PFSK-1 (cell line): ENCODE data around the gene SIGLEC11.

Experiments used
- FOXP2 ChIP-seq: optimal IDR thresholded peaks from 2 replicates; pipeline ENCODE3; 2011; ENCODE audit warnings: borderline replicate concordance, control low read depth, inconsistent platforms; ENCODE audit not compliant: insufficient read depth; ENCODE audit errors: extremely low read length, extremely low read depth
- POLR2AphosphoS5 ChIP-seq: IDR thresholded peaks from 2 replicates; pipeline ENCODE4 v1.6.1; 2012; ENCODE audit warnings: low read depth, mild to moderate bottlenecking, control low read depth, low read length, moderate library complexity
- SIN3A ChIP-seq: IDR thresholded peaks from 2 replicates; pipeline ENCODE4 v1.6.1; 2012; ENCODE audit warnings: mild to moderate bottlenecking, low read length, moderate library complexity, borderline replicate concordance; ENCODE audit not compliant: insufficient read depth
- TAF1 ChIP-seq: IDR thresholded peaks from 2 replicates; pipeline ENCODE4 v1.6.1; 2012; ENCODE audit warnings: low read length, control low read depth, borderline replicate concordance; ENCODE audit not compliant: insufficient read depth
- TF ChIP-seq, protein P1 (sequence below), 2 experiments: IDR thresholded peaks; 2 replicates each; pipeline versions ENCODE4 v1.6.1 to v1.8.0; 2011 to 2012; ENCODE audit warnings: low read depth in 2 of 2, low read length in 2 of 2, control low read depth in 1 of 2, inconsistent platforms in 1 of 2, mild to moderate bottlenecking in 1 of 2, moderate library complexity in 1 of 2; ENCODE audit not compliant: insufficient read depth in 1 of 2

DNA sequence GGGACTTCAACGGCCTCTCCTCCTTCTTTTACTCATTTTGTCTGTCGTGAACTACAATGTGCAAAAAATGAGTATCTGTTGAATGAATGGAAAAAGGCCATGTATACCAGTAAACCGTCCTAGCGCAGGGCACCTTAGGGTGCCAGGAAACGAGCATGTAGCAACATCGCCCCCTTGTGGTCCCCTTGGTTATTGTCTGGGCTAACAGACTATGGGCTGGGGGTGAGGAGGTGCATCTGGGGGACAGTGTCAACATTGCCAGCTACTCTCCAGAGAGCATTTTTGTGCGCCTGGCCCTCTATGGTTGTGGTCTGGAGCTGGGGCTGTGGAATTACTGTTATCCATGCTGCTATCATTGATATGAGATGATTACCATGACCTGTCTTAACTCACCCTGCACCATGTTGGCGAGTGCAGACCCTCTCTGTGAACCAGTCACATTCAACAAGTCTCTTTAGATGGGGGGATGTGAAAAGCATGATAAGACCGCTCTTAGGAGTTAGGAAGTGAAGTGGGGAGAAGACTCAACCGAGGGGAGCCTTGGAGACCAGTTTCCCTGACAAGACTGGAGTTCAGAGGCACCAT lies 22.8 kb upstream of the SIGLEC11 start:
- TF ChIP-seq, protein P1, sequence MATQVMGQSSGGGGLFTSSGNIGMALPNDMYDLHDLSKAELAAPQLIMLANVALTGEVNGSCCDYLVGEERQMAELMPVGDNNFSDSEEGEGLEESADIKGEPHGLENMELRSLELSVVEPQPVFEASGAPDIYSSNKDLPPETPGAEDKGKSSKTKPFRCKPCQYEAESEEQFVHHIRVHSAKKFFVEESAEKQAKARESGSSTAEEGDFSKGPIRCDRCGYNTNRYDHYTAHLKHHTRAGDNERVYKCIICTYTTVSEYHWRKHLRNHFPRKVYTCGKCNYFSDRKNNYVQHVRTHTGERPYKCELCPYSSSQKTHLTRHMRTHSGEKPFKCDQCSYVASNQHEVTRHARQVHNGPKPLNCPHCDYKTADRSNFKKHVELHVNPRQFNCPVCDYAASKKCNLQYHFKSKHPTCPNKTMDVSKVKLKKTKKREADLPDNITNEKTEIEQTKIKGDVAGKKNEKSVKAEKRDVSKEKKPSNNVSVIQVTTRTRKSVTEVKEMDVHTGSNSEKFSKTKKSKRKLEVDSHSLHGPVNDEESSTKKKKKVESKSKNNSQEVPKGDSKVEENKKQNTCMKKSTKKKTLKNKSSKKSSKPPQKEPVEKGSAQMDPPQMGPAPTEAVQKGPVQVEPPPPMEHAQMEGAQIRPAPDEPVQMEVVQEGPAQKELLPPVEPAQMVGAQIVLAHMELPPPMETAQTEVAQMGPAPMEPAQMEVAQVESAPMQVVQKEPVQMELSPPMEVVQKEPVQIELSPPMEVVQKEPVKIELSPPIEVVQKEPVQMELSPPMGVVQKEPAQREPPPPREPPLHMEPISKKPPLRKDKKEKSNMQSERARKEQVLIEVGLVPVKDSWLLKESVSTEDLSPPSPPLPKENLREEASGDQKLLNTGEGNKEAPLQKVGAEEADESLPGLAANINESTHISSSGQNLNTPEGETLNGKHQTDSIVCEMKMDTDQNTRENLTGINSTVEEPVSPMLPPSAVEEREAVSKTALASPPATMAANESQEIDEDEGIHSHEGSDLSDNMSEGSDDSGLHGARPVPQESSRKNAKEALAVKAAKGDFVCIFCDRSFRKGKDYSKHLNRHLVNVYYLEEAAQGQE (IDR thresholded peaks at IDR 0.05; ENCODE audit: insufficient read depth in 1 of 2, low read depth in 2 of 2, low read length in 2 of 2) = peak; percentile 35 to 56; a peak in 2 of 4 replicates
- TF ChIP-seq TAF1 = no peak
- TF ChIP-seq POLR2AphosphoS5 = no peak
- TF ChIP-seq FOXP2 = no peak
- no peak for TF ChIP-seq SIN3A
